GM21529 (cell line): ENCODE measurements around the gene SAP30.
A peak's percentile ranks its signal among the peaks of the same experiment; 100 is the strongest.

Experiments used
- ATAC-seq: cut with Tn5 transposase; IDR thresholded peaks from one replicate; pipeline ENCODE4 v1.9.1; 2021; ENCODE audit not compliant: unreplicated experiment

SAP30 gene

GRCh38 chr4:173370477-173371291 lies at the start of gene SAP30:
Gene SAP30, plus strand, starts transcription at chr4:173370954. Its CDS starts 229 bp downstream, at chr4:173371183.
- ATAC-seq: peak; percentile 69

GRCh38 chr4:173325007-173325736 lies 45.6 kb upstream of the SAP30 start:
- no peak for ATAC-seq

GRCh38 chr4:173328236-173328901 lies 42.4 kb upstream of the SAP30 start:
- ATAC-seq: no peak

- no peak for ATAC-seq
These were observed 40.2 kb upstream of the SAP30 start for GRCh38 chr4:173330590-173330989.

- no peak for ATAC-seq
These were observed 38.7 kb upstream of the SAP30 start for GRCh38 chr4:173332021-173332487.

- ATAC-seq: no peak
These were observed 37.6 kb upstream of the SAP30 start for GRCh38 chr4:173332963-173333657.

GRCh38 chr4:173333658-173334084 lies 37.1 kb upstream of the SAP30 start:
- ATAC-seq: peak; percentile 1

- ATAC-seq: peak; percentile 89
These were observed 36.5 kb upstream of the SAP30 start, which contains the start of gene HMGB2 for GRCh38 chr4:173334085-173334890. Gene HMGB2, minus strand, starts transcription at chr4:173334358. Its CDS starts 709 bp downstream, at chr4:173333649.

GRCh38 chr4:173334891-173335752 lies 35.6 kb upstream of the SAP30 start:
- peak; percentile 41 for ATAC-seq

GRCh38 chr4:173337463-173337862 lies 33.3 kb upstream of the SAP30 start:
- ATAC-seq: no peak

- no peak for ATAC-seq
These were observed 26.8 kb upstream of the SAP30 start for GRCh38 chr4:173343832-173344397.

- no peak for ATAC-seq
These were observed 25.1 kb upstream of the SAP30 start for GRCh38 chr4:173345648-173346047.

- no peak for ATAC-seq
These were observed 24.7 kb upstream of the SAP30 start for GRCh38 chr4:173346074-173346473.

- no peak for ATAC-seq
These were observed 23.3 kb upstream of the SAP30 start for GRCh38 chr4:173347467-173347866.

GRCh38 chr4:173357939-173358338 lies 12.8 kb upstream of the SAP30 start:
- no peak for ATAC-seq

GRCh38 chr4:173360587-173361221 lies 10.1 kb upstream of the SAP30 start:
- ATAC-seq: no peak

GRCh38 chr4:173362666-173363065 lies 8.1 kb upstream of the SAP30 start:
- ATAC-seq: no peak

- ATAC-seq: no peak
These were observed 5.3 kb upstream of the SAP30 start for GRCh38 chr4:173365359-173365996.
